Urothelium cell line (cell line): Measurements from ENCODE around the gene CERS1.

Source experiments
- DNase-seq: peaks from one replicate; pipeline ENCODE4 v3.0.0; 2011; ENCODE audit warnings: low spot score, mixed read lengths
- FAIRE-seq: peaks from 2 replicates; lab custom pipeline; 2011; peaks lifted over from hg19 to GRCh38; lab: Jason Lieb, UNC

Gene CERS1

GRCh38 chr19:18860302-18860700, 35.7 kb downstream of the CERS1 start:
- no peak for DNase-seq
- no peak for FAIRE-seq

- DNase-seq = no peak
Observed at GRCh38 chr19:18859676-18860301, 36.2 kb downstream of the CERS1 start.

GRCh38 chr19:18858906-18859646, 36.9 kb downstream of the CERS1 start:
- FAIRE-seq = no peak
- DNase-seq = no peak

More at GRCh38 chr19:18859676-18860301, 36.2 kb downstream of the CERS1 start:
- no peak for FAIRE-seq

GRCh38 chr19:18857223-18857622, 38.7 kb downstream of the CERS1 start:
- DNase-seq = no peak
- no peak for FAIRE-seq

GRCh38 chr19:18856385-18857126, 39.4 kb downstream of the CERS1 start:
- DNase-seq (no peak), FAIRE-seq (no peak)

- no peak for FAIRE-seq
- DNase-seq = no peak
Observed at GRCh38 chr19:18855647-18856384, 40.1 kb downstream of the CERS1 start.

- no peak for FAIRE-seq
- DNase-seq = no peak
Observed at GRCh38 chr19:18854982-18855381, 41.0 kb downstream of the CERS1 start.

GRCh38 chr19:18853755-18854427, 42.1 kb downstream of the CERS1 start:
- DNase-seq (no peak), FAIRE-seq (no peak)

GRCh38 chr19:18852648-18853047, 43.3 kb downstream of the CERS1 start:
- no peak for DNase-seq
- FAIRE-seq = no peak

GRCh38 chr19:18851673-18852325, 44.2 kb downstream of the CERS1 start:
- FAIRE-seq (no peak), DNase-seq (no peak)

GRCh38 chr19:18850471-18851375, 45.2 kb downstream of the CERS1 start:
- FAIRE-seq = no peak
- DNase-seq = no peak

- no peak for FAIRE-seq
- no peak for DNase-seq
Observed at GRCh38 chr19:18849838-18850400, 46.0 kb downstream of the CERS1 start.

- DNase-seq (no peak), FAIRE-seq (no peak)
Observed at GRCh38 chr19:18848878-18849661, 46.9 kb downstream of the CERS1 start.

- no peak for DNase-seq
- no peak for FAIRE-seq
Observed at GRCh38 chr19:18847549-18848463, 48.2 kb downstream of the CERS1 start.

GRCh38 chr19:18846862-18847548, 49.0 kb downstream of the CERS1 start:
- FAIRE-seq = no peak
- DNase-seq = peak; percentile 66

GRCh38 chr19:18845961-18846360, 50.0 kb downstream of the CERS1 start:
- DNase-seq (no peak), FAIRE-seq (no peak)
